ENCODE data around the gene TMEM11.
A peak's percentile ranks its signal among the peaks of the same experiment; 100 is the strongest.

GRCh38 chr17:21164216-21164615, 49.7 kb downstream of the TMEM11 start:
- TF ChIP-seq CTCF (IDR thresholded peaks at IDR 0.05; ENCODE audit: low read length) (peak; percentile 48), EZH2 (optimal IDR thresholded peaks at IDR 0.05; ENCODE audit: low read depth, low read length) (no peak)

All from MM.1S (cell line).